DND-41 (cell line): ENCODE results near the gene AKAP13.

Experiments
- EZH2 ChIP-seq: IDR thresholded peaks from 3 replicates; pipeline ENCODE4 v1.6.1; 2012; ENCODE audit warnings: borderline replicate concordance, low read depth, mild to moderate bottlenecking, moderate library complexity, low read length, inconsistent platforms; ENCODE audit not compliant: severe bottlenecking
- TF ChIP-seq, protein P1 (sequence below): IDR thresholded peaks from 2 replicates; pipeline ENCODE4 v1.5.1; 2012; ENCODE audit warnings: borderline replicate concordance, low read length, moderate library complexity, mild to moderate bottlenecking; ENCODE audit not compliant: poor library complexity, severe bottlenecking; ENCODE audit errors: extremely low read depth

- TF ChIP-seq, protein P1, sequence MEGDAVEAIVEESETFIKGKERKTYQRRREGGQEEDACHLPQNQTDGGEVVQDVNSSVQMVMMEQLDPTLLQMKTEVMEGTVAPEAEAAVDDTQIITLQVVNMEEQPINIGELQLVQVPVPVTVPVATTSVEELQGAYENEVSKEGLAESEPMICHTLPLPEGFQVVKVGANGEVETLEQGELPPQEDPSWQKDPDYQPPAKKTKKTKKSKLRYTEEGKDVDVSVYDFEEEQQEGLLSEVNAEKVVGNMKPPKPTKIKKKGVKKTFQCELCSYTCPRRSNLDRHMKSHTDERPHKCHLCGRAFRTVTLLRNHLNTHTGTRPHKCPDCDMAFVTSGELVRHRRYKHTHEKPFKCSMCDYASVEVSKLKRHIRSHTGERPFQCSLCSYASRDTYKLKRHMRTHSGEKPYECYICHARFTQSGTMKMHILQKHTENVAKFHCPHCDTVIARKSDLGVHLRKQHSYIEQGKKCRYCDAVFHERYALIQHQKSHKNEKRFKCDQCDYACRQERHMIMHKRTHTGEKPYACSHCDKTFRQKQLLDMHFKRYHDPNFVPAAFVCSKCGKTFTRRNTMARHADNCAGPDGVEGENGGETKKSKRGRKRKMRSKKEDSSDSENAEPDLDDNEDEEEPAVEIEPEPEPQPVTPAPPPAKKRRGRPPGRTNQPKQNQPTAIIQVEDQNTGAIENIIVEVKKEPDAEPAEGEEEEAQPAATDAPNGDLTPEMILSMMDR: no peak
- no peak for TF ChIP-seq EZH2
Measured at GRCh38 chr15:85429522-85429921, 49.1 kb downstream of the AKAP13 start.
